Placental epithelial cell (primary cell): ENCODE data around the gene PI4KA. TPM values are rescaled to one million over a fixed set of nuclear protein-coding genes. Genes with fewer than 3 reads are reported as not detected.

Experiments used
- total RNA-seq: library from RNA; depleted of rRNA; stranded (reverse); fragments of >200 nt; gene quantifications from 2 replicates; pipeline ENCODE4 v1.2.3, GENCODE V29; 2012

PI4KA gene
- total RNA-seq: 43.6 and 49.9 TPM in 2 replicates

GRCh38 chr22:20858615-20859416 is at the start of gene PI4KA, which contains the start of gene SNAP29:
Gene PI4KA (minus strand): TSS chr22:20858811. CDS start chr22:20858725, 86 bp downstream.
Gene SNAP29 (plus strand): TSS chr22:20859007. CDS start chr22:20859111, 104 bp downstream.

GRCh38 chr22:20773793-20774212 is 84.8 kb downstream of the PI4KA start, which contains the start of gene SERPIND1:
Gene SERPIND1 (plus strand): TSS chr22:20774113. CDS start chr22:20779313, 5,200 bp downstream.

Other genes starting within 250 kb of the PI4KA start
- gene SERPIND1, start 84.7 kb downstream of the PI4KA start, total RNA-seq: not detected in 2 replicates
- gene SNAP29, start 196 bp upstream of the PI4KA start, total RNA-seq: 9.0 and 9.2 TPM in 2 replicates
- 36.9 and 39.7 TPM in 2 replicates for gene CRKL, start 58.6 kb upstream of the PI4KA start, total RNA-seq
- 0.43 and 2.0 TPM in 2 replicates for gene AIFM3, start 108.4 kb upstream of the PI4KA start, total RNA-seq
- 45.1 and 53.0 TPM in 2 replicates for gene LZTR1, start 123.5 kb upstream of the PI4KA start, total RNA-seq
- gene THAP7, start 143.3 kb upstream of the PI4KA start, total RNA-seq: 23.3 and 26.7 TPM in 2 replicates
- gene P2RX6, start 156.4 kb upstream of the PI4KA start, total RNA-seq: not detected in 2 replicates
- not detected in 2 replicates for gene SLC7A4, start 173.8 kb upstream of the PI4KA start, total RNA-seq
- not detected in 2 replicates for gene LRRC74B, start 187.1 kb upstream of the PI4KA start, total RNA-seq